Fibroblast of villous mesenchyme (primary cell): ENCODE data around the gene EFCAB11. TPM values are rescaled to one million over a fixed set of nuclear protein-coding genes. Genes with fewer than 3 reads are reported as not detected.

Experiments
- DNase-seq: peaks from one replicate; pipeline ENCODE4 v3.0.0-alpha.2; 2010; ENCODE audit warnings: low read depth
- H3K4me3 ChIP-seq: 2 replicates; pipeline ENCODE4 v1.5.1; 2011; ENCODE audit warnings: low read depth, mild to moderate bottlenecking, low read length
- CTCF ChIP-seq: IDR thresholded peaks from 2 replicates; pipeline ENCODE4 v1.5.1; 2012; ENCODE audit warnings: low read depth, mild to moderate bottlenecking, low read length; ENCODE audit not compliant: insufficient read depth
- total RNA-seq: library from RNA; depleted of rRNA; stranded (reverse); fragments of >200 nt; gene quantifications from 2 replicates; pipeline ENCODE4 v1.2.3, GENCODE V29; 2012

The EFCAB11 gene
- total RNA-seq, 1 donor, result 5.2 TPM

GRCh38 chr14:89908712-89909450 is 45.6 kb downstream of the EFCAB11 start:
- TF ChIP-seq CTCF, result no peak
- no peak overlapping the region for H3K4me3 ChIP-seq
- DNase-seq, result no peak

GRCh38 chr14:89907655-89908054 is 46.9 kb downstream of the EFCAB11 start:
- no peak for DNase-seq
- H3K4me3 ChIP-seq, result no peak overlapping the region
- TF ChIP-seq CTCF, result no peak

GRCh38 chr14:89906000-89906399 is 48.5 kb downstream of the EFCAB11 start:
- TF ChIP-seq CTCF, result no peak
- no peak for DNase-seq
- H3K4me3 ChIP-seq, result no peak overlapping the region

- no peak for TF ChIP-seq CTCF
- no peak overlapping the region for H3K4me3 ChIP-seq
- no peak for DNase-seq
These were observed 51.1 kb downstream of the EFCAB11 start for GRCh38 chr14:89903340-89903952.

GRCh38 chr14:89902881-89903280 is 51.6 kb downstream of the EFCAB11 start:
- TF ChIP-seq CTCF, result no peak
- H3K4me3 ChIP-seq, result no peak overlapping the region
- DNase-seq, result no peak

- TF ChIP-seq CTCF, result no peak
- no peak overlapping the region for H3K4me3 ChIP-seq
- peak; percentile 38 for DNase-seq
These were observed 53.7 kb downstream of the EFCAB11 start for GRCh38 chr14:89900802-89901201.
